Daoy (cell line): Measurements from ENCODE around the gene ADAMTS8. TPM values are rescaled to one million over a fixed set of nuclear protein-coding genes. Genes with fewer than 3 reads are reported as not detected.

ENCODE experiments used
- total RNA-seq: library from RNA; depleted of rRNA; stranded (reverse); fragments of >200 nt; shearing (Covaris generic); gene quantifications from 2 replicates; pipeline ENCODE4 v1.2.3, GENCODE V29; 2014; rRNA removed

ADAMTS8 gene
- total RNA-seq, 1 experiment from 2014 or later = not detected

Other genes starting within 250 kb of the ADAMTS8 start
- 17.4 and 19.8 TPM in 2 replicates for gene ZBTB44, start 113.7 kb downstream of the ADAMTS8 start, total RNA-seq
- 9.0 and 12.0 TPM in 2 replicates for gene ADAMTS15, start 20.0 kb upstream of the ADAMTS8 start, total RNA-seq